ENCODE results near the gene FHAD1.

The FHAD1 gene

DNA sequence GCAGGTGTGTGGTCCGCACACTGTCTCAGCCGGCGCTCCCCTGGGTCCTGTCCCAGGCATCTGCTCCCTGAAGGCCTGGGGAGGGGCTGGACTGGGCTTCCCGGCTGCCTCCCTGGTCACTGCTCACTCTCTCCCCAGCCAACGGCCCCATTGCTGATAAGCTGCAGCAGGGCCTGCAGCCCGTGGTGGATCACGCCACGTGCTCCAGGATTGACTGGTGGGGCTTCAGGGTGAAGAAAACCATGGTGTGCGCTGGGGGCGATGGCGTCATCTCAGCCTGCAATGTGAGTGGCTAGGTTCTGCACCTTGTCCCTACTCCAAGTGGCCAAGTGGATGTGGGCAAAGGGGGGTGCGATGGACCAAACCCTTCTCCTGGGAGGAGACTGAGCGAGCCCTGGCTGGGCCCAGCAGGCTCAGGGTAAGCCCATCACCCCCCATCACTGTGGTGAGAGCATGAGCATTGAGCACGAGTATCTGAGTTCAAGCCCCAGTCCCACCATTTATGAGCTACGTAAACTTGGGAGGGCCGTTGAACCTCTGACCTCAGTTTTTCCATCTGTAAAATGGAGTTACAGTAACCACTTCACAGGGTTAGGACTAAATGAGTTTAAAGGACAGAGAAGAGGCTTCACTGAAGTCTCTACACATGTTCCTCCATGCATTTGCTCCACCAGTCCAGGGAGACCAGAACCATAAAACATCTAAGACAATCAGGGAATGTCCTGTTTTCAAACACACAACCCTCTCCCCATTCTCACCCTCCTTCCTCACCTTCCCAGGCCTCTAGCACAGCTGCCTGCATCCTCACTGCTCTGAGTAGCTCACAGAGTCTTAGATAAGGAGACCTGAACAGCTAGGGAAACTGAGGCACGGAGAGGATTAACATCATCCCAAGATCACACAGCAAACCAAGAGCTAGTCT is 197.7 kb downstream of the FHAD1 start:
- no peak for DNase-seq

DNA sequence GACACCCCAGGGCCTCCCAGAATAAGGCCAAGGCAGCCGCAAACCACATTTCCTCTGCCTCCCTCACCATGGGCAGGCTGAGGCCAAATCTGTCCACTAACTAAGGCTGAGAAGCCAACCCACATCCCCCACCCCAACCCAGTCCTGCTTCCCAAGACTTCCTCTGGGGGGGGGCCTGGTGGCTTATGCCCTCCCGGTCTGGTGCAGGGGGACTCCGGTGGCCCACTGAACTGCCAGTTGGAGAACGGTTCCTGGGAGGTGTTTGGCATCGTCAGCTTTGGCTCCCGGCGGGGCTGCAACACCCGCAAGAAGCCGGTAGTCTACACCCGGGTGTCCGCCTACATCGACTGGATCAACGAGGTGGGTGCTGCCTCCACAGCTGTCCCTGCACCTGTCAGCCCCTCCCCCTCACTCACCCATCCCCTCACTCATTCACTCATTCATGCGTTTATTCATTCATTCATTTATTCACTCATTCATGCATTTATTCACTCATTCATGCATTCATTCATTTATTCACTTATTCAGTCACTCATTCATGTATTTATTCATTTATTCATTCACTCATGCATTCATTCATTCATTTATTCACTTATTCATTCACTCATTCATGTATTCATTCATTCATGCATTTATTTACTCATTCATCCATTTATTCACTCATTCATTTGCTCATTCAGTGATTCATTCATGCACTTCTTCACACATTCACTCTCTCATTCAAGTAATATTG is 198.5 kb downstream of the FHAD1 start:
- DNase-seq, result no peak

DNA sequence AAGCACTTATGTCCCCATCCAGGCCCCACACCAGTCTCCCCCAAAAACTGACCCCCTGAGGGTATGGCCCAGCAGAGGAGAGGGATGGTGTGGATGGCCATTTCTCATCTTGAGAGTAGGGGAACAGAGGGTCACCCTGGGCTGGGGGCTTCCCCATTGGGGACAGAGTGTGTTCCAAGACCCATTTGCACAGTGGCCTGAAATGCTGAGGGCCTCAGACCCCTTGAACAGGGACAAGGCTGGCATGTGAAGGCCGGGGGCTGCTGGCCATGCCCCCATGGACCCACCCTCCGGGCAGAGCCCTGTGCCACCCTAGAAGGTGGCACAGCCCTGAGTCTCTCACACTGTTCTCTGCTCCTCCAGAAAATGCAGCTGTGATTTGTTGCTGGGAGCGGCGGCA is 199.2 kb downstream of the FHAD1 start:
- no peak for DNase-seq

All from NCI-H446 (cell line).